ENCODE measurements around the gene PBX4.
A peak's percentile ranks its signal among the peaks of the same experiment; 100 is the strongest.

Gene PBX4

GRCh38 chr19:19587771-19588170 lies 30.7 kb downstream of the PBX4 start:
- no peak for DNase-seq

GRCh38 chr19:19584356-19584755 lies 34.1 kb downstream of the PBX4 start:
- DNase-seq, result no peak

- no peak for DNase-seq
These were observed 36.0 kb downstream of the PBX4 start for GRCh38 chr19:19582471-19582870.

- no peak for DNase-seq
These were observed 37.1 kb downstream of the PBX4 start for GRCh38 chr19:19581391-19581790.

- DNase-seq, result no peak
These were observed 38.1 kb downstream of the PBX4 start for GRCh38 chr19:19580418-19580817.

GRCh38 chr19:19579533-19580361 lies 38.7 kb downstream of the PBX4 start:
- no peak for DNase-seq

- DNase-seq, result no peak
These were observed 40.2 kb downstream of the PBX4 start for GRCh38 chr19:19578252-19578651.

GRCh38 chr19:19575411-19575810 lies 43.1 kb downstream of the PBX4 start:
- DNase-seq, result no peak

GRCh38 chr19:19571071-19571786 lies 47.3 kb downstream of the PBX4 start:
- no peak for DNase-seq

- no peak for DNase-seq
These were observed 47.9 kb downstream of the PBX4 start for GRCh38 chr19:19570571-19570970.

- DNase-seq, result peak; percentile 51
These were observed 49.4 kb downstream of the PBX4 start for GRCh38 chr19:19568802-19569756.

- DNase-seq, result no peak
These were observed 51.1 kb downstream of the PBX4 start for GRCh38 chr19:19567391-19567790.

GRCh38 chr19:19566306-19566705 lies 52.2 kb downstream of the PBX4 start:
- DNase-seq, result no peak

- no peak for DNase-seq
These were observed 55.1 kb downstream of the PBX4 start for GRCh38 chr19:19563348-19563848.

- DNase-seq, result no peak
These were observed 55.7 kb downstream of the PBX4 start for GRCh38 chr19:19562665-19563347.

GRCh38 chr19:19561946-19562664 lies 56.4 kb downstream of the PBX4 start:
- DNase-seq, result no peak

- DNase-seq, result no peak
These were observed 58.6 kb downstream of the PBX4 start for GRCh38 chr19:19559931-19560330.

- no peak for DNase-seq
These were observed 59.9 kb downstream of the PBX4 start for GRCh38 chr19:19558636-19559035.

GRCh38 chr19:19558055-19558454 lies 60.4 kb downstream of the PBX4 start:
- DNase-seq, result no peak

GRCh38 chr19:19554074-19555023 lies 64.1 kb downstream of the PBX4 start:
- peak; percentile 41 for DNase-seq
